ENCODE measurements around the gene RGMA. TPM values are rescaled to one million over a fixed set of nuclear protein-coding genes. Genes with fewer than 3 reads are reported as not detected.

RGMA gene
- total RNA-seq, 2 experiments from 2014 or later: not detected

DNA sequence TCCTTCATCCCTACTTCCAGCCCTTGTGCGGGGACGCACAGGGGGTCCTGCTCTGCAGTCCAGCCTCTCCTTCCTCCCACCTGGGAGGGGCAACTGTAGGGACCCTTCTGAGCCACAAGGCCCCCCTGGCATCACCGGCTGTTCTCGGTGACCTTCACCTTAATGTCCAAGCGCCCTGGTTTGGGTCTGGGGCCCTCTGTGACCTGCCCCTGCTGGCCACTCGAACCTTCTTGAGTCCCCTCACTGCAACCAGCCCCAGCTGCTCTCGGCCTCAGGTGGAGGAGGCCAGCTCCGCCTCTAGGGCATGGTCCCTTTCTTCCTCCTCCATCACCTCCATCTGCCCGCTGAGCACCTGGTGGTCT lies 57.9 kb downstream of the RGMA start:
- TF ChIP-seq, protein P1, sequence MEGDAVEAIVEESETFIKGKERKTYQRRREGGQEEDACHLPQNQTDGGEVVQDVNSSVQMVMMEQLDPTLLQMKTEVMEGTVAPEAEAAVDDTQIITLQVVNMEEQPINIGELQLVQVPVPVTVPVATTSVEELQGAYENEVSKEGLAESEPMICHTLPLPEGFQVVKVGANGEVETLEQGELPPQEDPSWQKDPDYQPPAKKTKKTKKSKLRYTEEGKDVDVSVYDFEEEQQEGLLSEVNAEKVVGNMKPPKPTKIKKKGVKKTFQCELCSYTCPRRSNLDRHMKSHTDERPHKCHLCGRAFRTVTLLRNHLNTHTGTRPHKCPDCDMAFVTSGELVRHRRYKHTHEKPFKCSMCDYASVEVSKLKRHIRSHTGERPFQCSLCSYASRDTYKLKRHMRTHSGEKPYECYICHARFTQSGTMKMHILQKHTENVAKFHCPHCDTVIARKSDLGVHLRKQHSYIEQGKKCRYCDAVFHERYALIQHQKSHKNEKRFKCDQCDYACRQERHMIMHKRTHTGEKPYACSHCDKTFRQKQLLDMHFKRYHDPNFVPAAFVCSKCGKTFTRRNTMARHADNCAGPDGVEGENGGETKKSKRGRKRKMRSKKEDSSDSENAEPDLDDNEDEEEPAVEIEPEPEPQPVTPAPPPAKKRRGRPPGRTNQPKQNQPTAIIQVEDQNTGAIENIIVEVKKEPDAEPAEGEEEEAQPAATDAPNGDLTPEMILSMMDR (IDR thresholded peaks at IDR 0.05): no peak
- peaks cover 9% of the 10 kb centered on the region for H3K36me3 Mint-ChIP-seq (ENCODE audit: low read depth)
- no peaks in the 10 kb centered on the region for H3K27me3 Mint-ChIP-seq
- ChIA-PET POLR2A (no interaction called here), CTCF (interaction anchor here (0.9 to 5.8 kb wide), 12 partner anchors 10 to 1132 kb away, joined by 3 to 63 read pairs (median 5); no protein-coding TSS in a partner anchor)
- ATAC-seq: no peak
- intact Hi-C loops (cut with micrococcal nuclease): loop anchor here (5.0 kb wide), 1 partner anchor 234 kb away; no protein-coding TSS in a partner anchor
- H3K27ac Mint-ChIP-seq: no peak overlapping the region
- H3K4me1 Mint-ChIP-seq (ENCODE audit: low read depth): peaks cover 35% of the 10 kb centered on the region
- H3K4me3 Mint-ChIP-seq: no peak overlapping the region
- DNase-seq: no peak
- no peaks in the 10 kb centered on the region for H3K9me3 Mint-ChIP-seq

GRCh38 chr15:93030430-93031102 lies 58.4 kb downstream of the RGMA start:
- Mint-ChIP-seq H3K9me3 (no peaks in the 10 kb centered on the region), H3K36me3 (ENCODE audit: low read depth) (peaks cover 14% of the 10 kb centered on the region), H3K4me1 (ENCODE audit: low read depth) (peaks cover 36% of the 10 kb centered on the region), H3K27ac (no peak overlapping the region), H3K27me3 (no peaks in the 10 kb centered on the region), H3K4me3 (no peak overlapping the region)
- peak; percentile 88 for ATAC-seq
- CTCF ChIA-PET: interaction anchor here (0.5 to 5.8 kb wide), 36 partner anchors 10 to 1199 kb away, joined by 3 to 63 read pairs (median 3); no protein-coding TSS in a partner anchor
- intact Hi-C loops (cut with micrococcal nuclease): loop anchor here (5.0 kb wide), 1 partner anchor 233 kb away; no protein-coding TSS in a partner anchor
- TF ChIP-seq, protein P1 (IDR thresholded peaks at IDR 0.05): peak; percentile 91
- POLR2A ChIA-PET: interaction anchor here (2.4 kb wide), 1 partner anchor 8 kb away, joined by 7 read pairs; no protein-coding TSS in a partner anchor
- peak; percentile 79 for DNase-seq

GRCh38 chr15:93029836-93030429 lies 59.1 kb downstream of the RGMA start:
- POLR2A ChIA-PET: interaction anchor here (0.6 to 2.4 kb wide), 4 partner anchors 8 to 255 kb away, joined by 3 to 7 read pairs (median 4); no protein-coding TSS in a partner anchor
- ATAC-seq (no peak), DNase-seq (no peak)
- peaks cover 43% of the 10 kb centered on the region for H3K4me1 Mint-ChIP-seq (ENCODE audit: low read depth)
- no peak overlapping the region for H3K4me3 Mint-ChIP-seq
- CTCF ChIA-PET: interaction anchor here (0.5 to 5.8 kb wide), 37 partner anchors 10 to 1200 kb away, joined by 3 to 63 read pairs (median 3); no protein-coding TSS in a partner anchor
- intact Hi-C loops (cut with micrococcal nuclease): loop anchor here (5.0 kb wide), 1 partner anchor 233 kb away; no protein-coding TSS in a partner anchor
- H3K27ac Mint-ChIP-seq: no peak overlapping the region
- no peaks in the 10 kb centered on the region for H3K27me3 Mint-ChIP-seq
- peaks cover 21% of the 10 kb centered on the region for H3K36me3 Mint-ChIP-seq (ENCODE audit: low read depth)
- no peaks in the 10 kb centered on the region for H3K9me3 Mint-ChIP-seq
- TF ChIP-seq, protein P1 (IDR thresholded peaks at IDR 0.05): no peak

DNA sequence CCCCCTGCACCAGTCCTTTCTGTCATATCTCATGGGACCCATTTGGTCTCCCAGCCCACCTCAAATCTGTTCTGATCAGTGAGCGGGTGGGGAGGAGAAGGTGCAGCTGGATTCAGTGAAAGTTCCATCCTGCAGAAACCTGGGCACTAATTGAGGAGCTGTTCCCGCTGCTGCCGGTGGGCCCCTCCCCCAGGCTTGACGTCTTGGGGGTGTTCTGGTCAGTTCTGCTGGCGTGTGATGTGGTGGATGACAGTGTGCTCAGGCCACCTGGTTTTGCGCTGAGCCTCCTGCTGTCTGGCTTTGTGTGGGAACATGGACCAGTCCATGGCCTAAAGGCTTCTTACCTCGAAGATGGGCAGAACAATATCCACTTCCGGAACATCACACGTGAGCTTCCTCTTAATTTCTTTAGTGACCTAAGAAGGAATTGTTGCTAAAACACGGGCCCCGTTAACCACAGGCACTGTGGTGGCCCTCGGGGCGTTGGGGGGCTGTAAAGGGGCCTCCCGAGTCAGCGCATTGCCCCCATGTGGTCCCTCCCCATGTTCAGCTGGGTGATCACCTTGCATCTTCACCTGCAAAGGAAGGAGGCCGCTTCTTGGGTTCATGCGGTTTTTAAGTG lies 59.7 kb downstream of the RGMA start:
- no peak overlapping the region for H3K4me3 Mint-ChIP-seq
- H3K9me3 Mint-ChIP-seq: no peaks in the 10 kb centered on the region
- ATAC-seq: no peak
- no peak overlapping the region for H3K27ac Mint-ChIP-seq
- no peaks in the 10 kb centered on the region for H3K27me3 Mint-ChIP-seq
- TF ChIP-seq, protein P1 (IDR thresholded peaks at IDR 0.05): no peak
- ChIA-PET POLR2A (interaction anchor here (0.6 to 2.4 kb wide), 6 partner anchors 9 to 255 kb away, joined by 3 to 7 read pairs (median 4); no protein-coding TSS in a partner anchor), CTCF (interaction anchor here (1.0 to 5.8 kb wide), 15 partner anchors 10 to 1090 kb away, joined by 3 to 63 read pairs (median 5); no protein-coding TSS in a partner anchor)
- peaks cover 49% of the 10 kb centered on the region for H3K4me1 Mint-ChIP-seq (ENCODE audit: low read depth)
- intact Hi-C loops (cut with micrococcal nuclease): no loop called here
- no peak for DNase-seq
- H3K36me3 Mint-ChIP-seq (ENCODE audit: low read depth): peaks cover 27% of the 10 kb centered on the region

Data from activated CD8-positive, alpha-beta T cell treated with anti-CD3 and anti-CD28 coated beads for 36 hours (primary cell).